Type B pancreatic cell (in vitro differentiated cells): ENCODE measurements around the gene SHISA5. TPM values are rescaled to one million over a fixed set of nuclear protein-coding genes. Genes with fewer than 3 reads are reported as not detected.

ENCODE experiments used
- DNase-seq: peaks from one replicate; pipeline ENCODE4 v3.0.0; 2021; ENCODE audit warnings: mixed read lengths; ENCODE audit not compliant: unreplicated experiment; ENCODE audit errors: extremely low spot score
- H3K27ac Mint-ChIP-seq: 2 replicates; pipeline ENCODE4 v1.8.0; 2021; ENCODE audit warnings: mild to moderate bottlenecking, mixed read lengths
- H3K27me3 Mint-ChIP-seq: 2 replicates; pipeline ENCODE4 v1.8.0; 2021; ENCODE audit warnings: mixed read lengths
- H3K36me3 Mint-ChIP-seq: 2 replicates; pipeline ENCODE4 v1.8.0; 2021; ENCODE audit warnings: mixed read lengths
- H3K4me1 Mint-ChIP-seq: one replicate; pipeline ENCODE4 v1.8.0; 2021; ENCODE audit warnings: mixed read lengths; ENCODE audit not compliant: unreplicated experiment
- H3K4me3 Mint-ChIP-seq: 2 replicates; pipeline ENCODE4 v1.8.0; 2021; ENCODE audit warnings: mild to moderate bottlenecking, mixed read lengths
- H3K9me3 Mint-ChIP-seq: 2 replicates; pipeline ENCODE4 v1.8.0; 2021; ENCODE audit warnings: mixed read lengths
- CTCF ChIP-seq: fragments of 200-600 bp; sonication (generic); conservative IDR thresholded peaks from 2 replicates; pipeline ENCODE4 v1.5.0; 2021; ENCODE audit warnings: antibody characterized with exemption, mild to moderate bottlenecking
- total RNA-seq: library from RNA; stranded (reverse); gene quantifications from 2 replicates; pipeline ENCODE4 v1.2.1, GENCODE V29; 2021; ENCODE audit warnings: low replicate concordance

The SHISA5 gene
- total RNA-seq, 1 donor from 2014 or later: 162 TPM

GRCh38 chr3:48548126-48548525 is 44.2 kb upstream of the SHISA5 start:
- Mint-ChIP-seq H3K27me3 (no peaks in the 10 kb centered on the region), H3K36me3 (peaks cover 5% of the 10 kb centered on the region), H3K9me3 (no peaks in the 10 kb centered on the region), H3K4me3 (no peak overlapping the region), H3K27ac (no peak overlapping the region), H3K4me1 (peaks cover 11% of the 10 kb centered on the region)
- no peak for TF ChIP-seq CTCF
- no peak for DNase-seq

GRCh38 chr3:48546203-48546829 is 42.3 kb upstream of the SHISA5 start:
- no peak overlapping the region for H3K27ac Mint-ChIP-seq
- TF ChIP-seq CTCF: no peak
- no peaks in the 10 kb centered on the region for H3K27me3 Mint-ChIP-seq
- H3K36me3 Mint-ChIP-seq: peaks cover 11% of the 10 kb centered on the region
- DNase-seq: no peak
- no peaks in the 10 kb centered on the region for H3K9me3 Mint-ChIP-seq
- no peak overlapping the region for H3K4me3 Mint-ChIP-seq
- peaks cover 6% of the 10 kb centered on the region for H3K4me1 Mint-ChIP-seq

- Mint-ChIP-seq H3K9me3 (no peaks in the 10 kb centered on the region), H3K4me1 (no peaks in the 10 kb centered on the region), H3K27ac (no peak overlapping the region), H3K4me3 (no peak overlapping the region), H3K27me3 (no peaks in the 10 kb centered on the region), H3K36me3 (peaks cover 7% of the 10 kb centered on the region)
- TF ChIP-seq CTCF: no peak
- no peak for DNase-seq
These were observed 40.2 kb upstream of the SHISA5 start for GRCh38 chr3:48544141-48544540.

GRCh38 chr3:48543271-48543866 is 39.4 kb upstream of the SHISA5 start:
- no peaks in the 10 kb centered on the region for H3K27me3 Mint-ChIP-seq
- no peaks in the 10 kb centered on the region for H3K4me1 Mint-ChIP-seq
- H3K4me3 Mint-ChIP-seq: no peak overlapping the region
- no peak overlapping the region for H3K27ac Mint-ChIP-seq
- peaks cover 7% of the 10 kb centered on the region for H3K36me3 Mint-ChIP-seq
- no peak for DNase-seq
- no peak for TF ChIP-seq CTCF
- no peaks in the 10 kb centered on the region for H3K9me3 Mint-ChIP-seq

DNA sequence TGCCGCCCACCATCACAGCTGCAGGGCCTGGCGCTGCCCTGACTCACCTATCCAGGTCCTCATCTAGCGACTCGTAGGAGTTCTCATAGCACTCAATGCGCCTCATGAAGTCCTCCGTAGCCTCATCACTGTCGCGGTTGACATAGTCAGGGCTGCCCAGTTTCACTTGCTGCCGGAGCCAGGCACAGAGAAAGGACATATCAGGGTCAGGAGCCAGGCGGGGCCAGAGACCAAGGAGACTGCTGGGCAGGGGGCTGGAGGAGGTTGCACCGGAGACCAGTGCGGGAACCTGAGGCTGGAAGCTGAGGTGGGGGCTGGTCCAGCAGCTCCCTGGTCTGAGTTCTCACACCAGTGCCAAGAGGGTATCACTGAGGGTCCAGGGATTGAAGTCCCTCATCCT is 34.5 kb upstream of the SHISA5 start:
- TF ChIP-seq CTCF: no peak
- no peaks in the 10 kb centered on the region for H3K27me3 Mint-ChIP-seq
- peaks cover 13% of the 10 kb centered on the region for H3K36me3 Mint-ChIP-seq
- H3K4me3 Mint-ChIP-seq: no peak overlapping the region
- no peak for DNase-seq
- H3K27ac Mint-ChIP-seq: no peak overlapping the region
- no peaks in the 10 kb centered on the region for H3K9me3 Mint-ChIP-seq
- H3K4me1 Mint-ChIP-seq: no peaks in the 10 kb centered on the region
